Panc1 (cell line): Measurements from ENCODE around the gene RAI1. TPM values are rescaled to one million over a fixed set of nuclear protein-coding genes. Genes with fewer than 3 reads are reported as not detected.

Experiments
- ATAC-seq: fragments of 200-7000 bp; cut with Tn5 transposase; 2 replicates; pipeline ENCODE4 v1.9.1; 2020; ENCODE audit warnings: mild to moderate bottlenecking, moderate library complexity
- BruUV-seq: library from RNA; stranded (reverse); fragments of 400-500 nt; replicated peaks from 2 replicates; lab custom pipeline; 2021; lab: Mats Ljungman, UMichigan
- CTCF ChIA-PET: fragments of 300-600 bp; sonication (Branson Sonifier 250); formaldehyde crosslinking; loops from one replicate; lab custom pipeline; 2022; ENCODE audit warnings: antibody characterized with exemption; lab: Charles Lee
- POLR2A ChIA-PET: fragments of 300-600 bp; sonication (Branson Sonifier 250); formaldehyde crosslinking; loops from one replicate; lab custom pipeline; 2022; ENCODE audit warnings: antibody characterized with exemption; lab: Charles Lee
- DNase-seq: peaks from one replicate; pipeline ENCODE4 v3.0.0-alpha.2; 2010; ENCODE audit warnings: low read depth, low spot score
- H3K27ac ChIP-seq: 2 replicates; pipeline ENCODE4 v1.5.1; 2011; ENCODE audit warnings: mild to moderate bottlenecking, low read length, inconsistent platforms
- H3K27me3 ChIP-seq: fragments of 200-500 bp; sonication (Bioruptor generic); 2 replicates; pipeline ENCODE4 v1.6.0; 2014; ENCODE audit warnings: low read length, inconsistent platforms; ENCODE audit not compliant: control insufficient read depth, insufficient read depth
- H3K36me3 ChIP-seq: fragments of 200-500 bp; sonication (Bioruptor generic); 2 replicates; pipeline ENCODE4 v1.5.1; 2014; ENCODE audit warnings: inconsistent platforms, mild to moderate bottlenecking, low read length, moderate library complexity; ENCODE audit not compliant: control insufficient read depth, insufficient read depth
- H3K4me1 ChIP-seq: 2 replicates; pipeline ENCODE4 v1.5.1; 2011; ENCODE audit warnings: inconsistent platforms, mild to moderate bottlenecking, low read length, moderate library complexity; ENCODE audit not compliant: control insufficient read depth, insufficient read depth
- H3K4me3 ChIP-seq, 2 experiments: 2 replicates each; pipeline ENCODE4 v1.5.1; 2011 to 2012; ENCODE audit warnings: low read depth in 2 of 2, low read length in 2 of 2, mild to moderate bottlenecking in 2 of 2, inconsistent platforms in 1 of 2, moderate library complexity in 1 of 2
- H3K9me3 ChIP-seq: fragments of 200-500 bp; sonication (Bioruptor generic); 2 replicates; pipeline ENCODE4 v1.5.1; 2014; ENCODE audit warnings: low read depth, mild to moderate bottlenecking, inconsistent platforms, low read length, moderate library complexity; ENCODE audit not compliant: control insufficient read depth, insufficient read depth
- POLR2AphosphoS5 ChIP-seq: IDR thresholded peaks from 2 replicates; pipeline ENCODE4 v1.6.1; 2012; ENCODE audit warnings: mild to moderate bottlenecking, low read depth, low read length, moderate library complexity
- SIN3A ChIP-seq: IDR thresholded peaks from 2 replicates; pipeline ENCODE4 v1.6.1; 2012; ENCODE audit warnings: low read depth, mild to moderate bottlenecking, low read length, moderate library complexity, borderline replicate concordance; ENCODE audit not compliant: insufficient read depth
- TCF7L2 ChIP-seq: IDR thresholded peaks from 2 replicates; pipeline ENCODE4 v1.6.1; 2011; ENCODE audit warnings: mild to moderate bottlenecking, low read depth, low read length, inconsistent platforms
- in situ Hi-C: cut with HindIII; loops from 2 replicates; pipeline ENCODE4 v1.10.0; 2016; ENCODE audit warnings: low sequenced_read_pairs, low pct_unique_long_range_greater_than_20kb
- intact Hi-C: fragments of 100-400 bp; cut with micrococcal nuclease; formaldehyde crosslinking; loops from one replicate; pipeline ENCODE4 v1.10.0; 2022; ENCODE audit not compliant: unreplicated experiment
- total RNA-seq: library from RNA; stranded (reverse); gene quantifications from one replicate; pipeline ENCODE4 v1.2.1, GENCODE V29; 2021; ENCODE audit not compliant: unreplicated experiment
- TF ChIP-seq, protein P1 (sequence below): fragments of 450-650 bp; IDR thresholded peaks from 2 replicates; pipeline ENCODE4 v1.5.1; 2017; ENCODE audit warnings: mild to moderate bottlenecking
- TF ChIP-seq, protein P2 (sequence below), 2 experiments: IDR thresholded peaks; 2 replicates each; pipeline ENCODE4 v1.6.1; 2011 to 2012; ENCODE audit warnings: low read depth in 2 of 2, control low read depth in 1 of 2, low read length in 1 of 2, mild to moderate bottlenecking in 1 of 2, moderate library complexity in 1 of 2; ENCODE audit not compliant: insufficient read depth in 1 of 2

Gene RAI1
- total RNA-seq, 1 experiment from 2014 or later, result 51.0 TPM

DNA sequence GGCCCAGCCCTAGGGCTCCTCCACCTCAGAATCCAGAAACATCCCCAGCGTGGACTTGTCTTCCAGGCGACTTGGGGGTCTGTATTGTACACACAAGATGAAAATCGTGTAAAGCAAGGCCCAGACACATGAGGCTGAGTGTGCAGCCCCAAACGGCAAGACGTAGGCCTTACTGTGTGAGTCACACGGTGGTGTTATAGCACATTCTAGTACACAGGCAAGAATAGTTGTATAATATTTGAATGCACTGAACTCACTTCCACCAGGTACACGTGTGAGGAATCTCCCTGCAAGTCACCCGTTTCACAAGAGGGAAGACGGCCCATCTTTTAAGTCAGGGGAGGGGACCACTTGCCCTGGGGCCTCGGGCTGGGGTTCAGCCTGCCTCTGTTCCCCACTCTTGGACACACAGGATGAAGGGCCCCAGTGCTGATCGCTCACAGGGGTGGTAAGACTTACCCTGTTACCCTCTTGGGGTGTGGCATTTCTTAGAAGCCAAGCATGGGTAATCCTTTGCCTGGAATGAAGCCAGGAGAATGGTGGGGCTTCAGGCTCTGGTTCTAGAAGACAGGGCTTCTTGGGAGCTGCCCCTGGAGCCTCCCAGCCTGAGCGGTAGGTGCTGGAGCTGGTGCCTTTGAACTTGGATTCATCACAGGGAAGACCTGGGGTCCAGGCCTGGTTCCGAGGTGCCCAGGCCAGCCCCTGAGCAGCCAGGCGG lies 84.3 kb downstream of the RAI1 start:
- ChIA-PET POLR2A (no interaction called here), CTCF (no interaction called here)
- Histone ChIP-seq H3K27ac (no peak overlapping the region), H3K27me3 (no peaks in the 10 kb centered on the region), H3K4me3 (no peak overlapping the region), H3K36me3 (no peaks in the 10 kb centered on the region), H3K4me1 (peaks cover 24% of the 10 kb centered on the region), H3K9me3 (no peaks in the 10 kb centered on the region)
- in situ Hi-C loops (no loop called here), intact Hi-C loops (no loop called here)
- TF ChIP-seq SIN3A (no peak), TCF7L2 (no peak)
- TF ChIP-seq, protein P1, sequence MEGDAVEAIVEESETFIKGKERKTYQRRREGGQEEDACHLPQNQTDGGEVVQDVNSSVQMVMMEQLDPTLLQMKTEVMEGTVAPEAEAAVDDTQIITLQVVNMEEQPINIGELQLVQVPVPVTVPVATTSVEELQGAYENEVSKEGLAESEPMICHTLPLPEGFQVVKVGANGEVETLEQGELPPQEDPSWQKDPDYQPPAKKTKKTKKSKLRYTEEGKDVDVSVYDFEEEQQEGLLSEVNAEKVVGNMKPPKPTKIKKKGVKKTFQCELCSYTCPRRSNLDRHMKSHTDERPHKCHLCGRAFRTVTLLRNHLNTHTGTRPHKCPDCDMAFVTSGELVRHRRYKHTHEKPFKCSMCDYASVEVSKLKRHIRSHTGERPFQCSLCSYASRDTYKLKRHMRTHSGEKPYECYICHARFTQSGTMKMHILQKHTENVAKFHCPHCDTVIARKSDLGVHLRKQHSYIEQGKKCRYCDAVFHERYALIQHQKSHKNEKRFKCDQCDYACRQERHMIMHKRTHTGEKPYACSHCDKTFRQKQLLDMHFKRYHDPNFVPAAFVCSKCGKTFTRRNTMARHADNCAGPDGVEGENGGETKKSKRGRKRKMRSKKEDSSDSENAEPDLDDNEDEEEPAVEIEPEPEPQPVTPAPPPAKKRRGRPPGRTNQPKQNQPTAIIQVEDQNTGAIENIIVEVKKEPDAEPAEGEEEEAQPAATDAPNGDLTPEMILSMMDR, result no peak
- TF ChIP-seq, protein P2, sequence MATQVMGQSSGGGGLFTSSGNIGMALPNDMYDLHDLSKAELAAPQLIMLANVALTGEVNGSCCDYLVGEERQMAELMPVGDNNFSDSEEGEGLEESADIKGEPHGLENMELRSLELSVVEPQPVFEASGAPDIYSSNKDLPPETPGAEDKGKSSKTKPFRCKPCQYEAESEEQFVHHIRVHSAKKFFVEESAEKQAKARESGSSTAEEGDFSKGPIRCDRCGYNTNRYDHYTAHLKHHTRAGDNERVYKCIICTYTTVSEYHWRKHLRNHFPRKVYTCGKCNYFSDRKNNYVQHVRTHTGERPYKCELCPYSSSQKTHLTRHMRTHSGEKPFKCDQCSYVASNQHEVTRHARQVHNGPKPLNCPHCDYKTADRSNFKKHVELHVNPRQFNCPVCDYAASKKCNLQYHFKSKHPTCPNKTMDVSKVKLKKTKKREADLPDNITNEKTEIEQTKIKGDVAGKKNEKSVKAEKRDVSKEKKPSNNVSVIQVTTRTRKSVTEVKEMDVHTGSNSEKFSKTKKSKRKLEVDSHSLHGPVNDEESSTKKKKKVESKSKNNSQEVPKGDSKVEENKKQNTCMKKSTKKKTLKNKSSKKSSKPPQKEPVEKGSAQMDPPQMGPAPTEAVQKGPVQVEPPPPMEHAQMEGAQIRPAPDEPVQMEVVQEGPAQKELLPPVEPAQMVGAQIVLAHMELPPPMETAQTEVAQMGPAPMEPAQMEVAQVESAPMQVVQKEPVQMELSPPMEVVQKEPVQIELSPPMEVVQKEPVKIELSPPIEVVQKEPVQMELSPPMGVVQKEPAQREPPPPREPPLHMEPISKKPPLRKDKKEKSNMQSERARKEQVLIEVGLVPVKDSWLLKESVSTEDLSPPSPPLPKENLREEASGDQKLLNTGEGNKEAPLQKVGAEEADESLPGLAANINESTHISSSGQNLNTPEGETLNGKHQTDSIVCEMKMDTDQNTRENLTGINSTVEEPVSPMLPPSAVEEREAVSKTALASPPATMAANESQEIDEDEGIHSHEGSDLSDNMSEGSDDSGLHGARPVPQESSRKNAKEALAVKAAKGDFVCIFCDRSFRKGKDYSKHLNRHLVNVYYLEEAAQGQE (IDR thresholded peaks at IDR 0.05; ENCODE audit: insufficient read depth in 1 of 2, low read depth in 2 of 2, low read length in 1 of 2), result no peak
- no peak for ATAC-seq
- no peak for DNase-seq
- no TSS peak for BruUV-seq

GRCh38 chr17:17766077-17766743 lies 85.0 kb downstream of the RAI1 start:
- CTCF ChIA-PET, result interaction anchor here (0.6 kb wide), 1 partner anchor 493 kb away, joined by 3 read pairs; no protein-coding TSS in a partner anchor
- intact Hi-C loops, result no loop called here
- H3K36me3 ChIP-seq, result no peaks in the 10 kb centered on the region
- no peaks in the 10 kb centered on the region for H3K9me3 ChIP-seq
- POLR2A ChIA-PET, result no interaction called here
- TF ChIP-seq SIN3A, result no peak
- TF ChIP-seq, protein P2 (IDR thresholded peaks at IDR 0.05; ENCODE audit: insufficient read depth in 1 of 2, low read depth in 2 of 2, low read length in 1 of 2), result no peak
- TF ChIP-seq, protein P1, result no peak
- no peak for TF ChIP-seq TCF7L2
- no peak for TF ChIP-seq POLR2AphosphoS5
- H3K4me1 ChIP-seq, result peaks cover 24% of the 10 kb centered on the region
- no peak overlapping the region for H3K4me3 ChIP-seq
- BruUV-seq, result no TSS peak
- ATAC-seq (no peak), DNase-seq (no peak)
- in situ Hi-C loops, result no loop called here
- H3K27ac ChIP-seq, result no peak overlapping the region
- H3K27me3 ChIP-seq, result no peaks in the 10 kb centered on the region
